CD4-positive, alpha-beta T cell treated with Interleukin-17A for 4 hours (primary cell): ENCODE results near the gene EIF1AY.
"Not testable (repeated sequence)": the region's sequence is repeated elsewhere in the genome, so short reads cannot be mapped to it uniquely, and the experiment has no call there.

Experiments
- DNase-seq: peaks from one replicate; pipeline ENCODE4 v3.0.0-alpha.2; 2020; ENCODE audit warnings: mixed read lengths

Gene EIF1AY, protein sequence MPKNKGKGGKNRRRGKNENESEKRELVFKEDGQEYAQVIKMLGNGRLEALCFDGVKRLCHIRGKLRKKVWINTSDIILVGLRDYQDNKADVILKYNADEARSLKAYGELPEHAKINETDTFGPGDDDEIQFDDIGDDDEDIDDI

DNA sequence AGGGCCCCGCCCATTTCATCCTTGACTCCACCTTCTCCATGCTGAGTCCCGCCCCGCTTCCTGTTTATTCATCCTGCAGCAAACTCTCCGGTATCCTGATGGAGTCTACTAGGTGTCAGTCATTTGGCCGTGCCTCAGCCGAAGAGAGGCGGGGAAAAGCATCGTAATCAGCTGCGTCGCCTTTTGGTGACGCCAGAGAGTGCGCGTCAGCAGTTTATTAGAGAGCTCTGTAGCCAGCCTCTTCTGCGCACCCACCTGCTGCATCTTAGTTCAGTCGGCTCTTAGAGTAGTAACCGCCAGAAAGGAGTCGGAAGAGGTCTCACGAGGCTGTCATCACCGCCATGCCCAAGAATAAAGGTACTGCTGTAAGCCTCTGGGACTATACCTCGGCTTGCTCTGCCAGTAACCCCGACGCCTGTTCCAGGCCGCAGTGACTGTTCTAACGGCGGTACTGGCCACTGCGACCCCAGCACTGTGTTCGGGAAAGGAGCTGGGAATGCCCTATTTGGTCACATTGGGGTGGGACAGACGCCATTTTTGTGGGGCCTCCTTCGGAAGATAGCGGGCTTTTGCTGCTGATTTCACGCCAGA, at the start of gene EIF1AY:
Gene EIF1AY, plus strand, starts transcription at position 246 of the 591 bp plus-strand sequence. Its CDS starts 96 bp downstream, at position 342.
- no peak for DNase-seq

DNA sequence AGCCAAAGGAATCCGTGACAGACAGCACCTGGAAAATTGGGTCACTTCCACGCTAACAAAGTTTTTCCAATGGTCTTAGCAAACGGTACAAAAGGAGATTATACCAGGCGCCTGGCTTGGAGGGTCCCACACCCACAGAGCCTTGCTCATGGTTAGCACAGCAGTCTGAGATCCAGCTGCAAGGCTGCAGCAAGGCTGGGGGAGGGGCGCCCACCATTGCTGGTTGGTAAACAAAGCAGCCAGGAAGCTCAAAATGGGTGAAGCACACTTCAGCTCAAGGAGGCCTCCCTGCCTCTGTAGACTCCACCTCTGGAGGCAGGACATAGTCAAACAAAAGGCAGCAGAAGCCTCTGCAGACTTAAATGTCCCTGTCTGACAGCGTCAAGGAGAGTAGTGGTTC, 47.1 kb upstream of the EIF1AY start:
- no peak for DNase-seq

DNA sequence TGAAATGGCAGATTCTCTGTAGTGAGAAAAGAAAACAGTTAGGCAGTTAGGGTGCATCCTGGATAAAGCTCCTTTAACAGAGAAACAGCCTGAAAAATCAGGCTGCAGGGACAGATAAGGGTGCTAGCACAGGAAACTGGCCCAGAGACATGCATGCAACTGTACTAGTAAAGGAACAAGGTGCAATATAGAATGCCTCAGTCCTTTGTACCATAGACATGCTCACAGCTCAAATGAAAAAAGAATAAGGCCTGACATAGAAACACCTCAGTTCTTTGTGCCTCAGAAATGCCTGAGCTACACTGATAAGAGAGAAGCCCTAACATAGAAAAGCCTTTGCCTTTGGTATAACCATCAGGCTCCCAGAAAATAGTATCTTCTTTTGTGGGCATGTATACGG, 37.4 kb upstream of the EIF1AY start:
- DNase-seq: no peak

DNA sequence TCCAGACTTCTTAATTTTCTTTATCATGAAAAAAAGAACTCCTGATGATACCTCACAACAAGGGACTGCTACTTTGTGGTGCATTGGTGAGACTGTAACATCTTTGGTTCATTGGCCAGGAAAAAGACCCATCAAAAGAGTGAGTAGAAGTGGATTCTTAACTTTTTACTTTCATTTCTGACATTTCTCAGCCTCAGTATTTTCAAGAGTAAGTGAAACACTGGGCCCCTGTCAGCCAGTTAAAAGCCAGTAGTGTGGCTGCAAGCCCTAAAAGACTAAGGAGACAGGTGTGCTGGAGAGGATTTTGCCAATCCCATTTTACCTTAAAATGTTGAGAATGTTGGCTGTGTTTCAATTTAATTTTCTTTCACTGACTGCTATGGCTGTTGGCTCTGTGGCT, 36.6 kb upstream of the EIF1AY start:
- no peak for DNase-seq

DNA sequence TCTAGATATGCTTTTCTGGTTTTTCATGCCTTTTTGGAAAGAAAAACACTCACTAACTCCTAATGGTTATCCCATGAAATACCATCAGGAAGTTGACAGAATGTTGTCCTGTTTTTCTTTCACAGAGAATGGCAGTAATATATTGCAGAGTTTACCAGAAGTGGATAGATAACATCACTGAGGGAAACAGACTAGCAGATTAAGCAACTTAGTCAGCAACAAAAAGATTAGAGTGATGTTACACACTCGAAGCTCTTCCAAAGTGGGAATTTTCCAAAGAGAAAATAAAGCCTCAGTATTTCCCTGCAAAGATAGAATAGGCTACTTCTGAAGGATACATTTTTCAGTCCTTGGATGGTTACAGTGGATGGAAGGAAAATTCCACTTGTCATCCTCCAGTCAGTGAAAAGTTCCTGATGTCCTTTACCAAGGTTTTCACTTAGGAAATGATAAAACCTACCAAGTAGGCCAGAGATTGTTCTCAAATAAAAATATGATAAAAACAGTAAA, 31.1 kb upstream of the EIF1AY start:
- no peak for DNase-seq

DNA sequence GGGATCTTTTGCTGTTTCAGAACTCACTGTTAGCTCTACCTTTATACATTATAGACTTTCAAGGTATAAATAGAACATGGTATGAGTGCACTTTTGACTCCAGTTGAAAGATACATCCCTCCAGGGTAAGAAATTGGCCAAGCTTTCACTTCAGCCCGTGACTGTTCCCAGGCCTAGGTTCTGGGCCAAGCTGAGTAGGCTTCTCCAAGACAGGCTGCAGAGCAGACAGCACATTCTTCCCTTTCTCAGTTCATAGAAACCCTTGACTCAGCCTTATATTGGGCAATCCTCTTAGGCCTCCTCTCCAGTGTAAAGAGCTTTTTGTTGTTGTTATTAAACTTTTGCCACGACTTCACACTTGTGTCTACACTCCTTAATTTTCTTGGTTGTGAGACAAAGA, 29.5 kb upstream of the EIF1AY start:
- no peak for DNase-seq

DNA sequence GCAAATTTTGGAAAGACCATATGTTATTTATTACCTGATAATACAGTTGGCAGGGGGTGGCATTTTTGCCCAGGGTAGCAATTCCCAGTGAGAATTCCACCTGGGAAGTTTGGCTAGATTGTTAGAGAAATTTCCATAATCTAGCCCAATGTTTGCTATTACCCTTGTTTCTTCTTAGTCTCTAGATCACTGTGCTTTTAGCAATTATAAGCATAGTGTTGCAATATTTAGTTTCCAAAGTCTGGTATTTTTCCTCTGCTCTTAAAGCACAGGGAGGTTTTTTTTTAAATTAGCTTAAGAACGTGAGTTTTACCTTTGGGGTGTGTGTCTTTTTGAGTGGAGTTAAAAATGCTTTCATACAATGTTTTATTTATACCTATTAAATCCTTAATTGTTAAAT, 26.3 kb upstream of the EIF1AY start:
- no peak for DNase-seq

DNA sequence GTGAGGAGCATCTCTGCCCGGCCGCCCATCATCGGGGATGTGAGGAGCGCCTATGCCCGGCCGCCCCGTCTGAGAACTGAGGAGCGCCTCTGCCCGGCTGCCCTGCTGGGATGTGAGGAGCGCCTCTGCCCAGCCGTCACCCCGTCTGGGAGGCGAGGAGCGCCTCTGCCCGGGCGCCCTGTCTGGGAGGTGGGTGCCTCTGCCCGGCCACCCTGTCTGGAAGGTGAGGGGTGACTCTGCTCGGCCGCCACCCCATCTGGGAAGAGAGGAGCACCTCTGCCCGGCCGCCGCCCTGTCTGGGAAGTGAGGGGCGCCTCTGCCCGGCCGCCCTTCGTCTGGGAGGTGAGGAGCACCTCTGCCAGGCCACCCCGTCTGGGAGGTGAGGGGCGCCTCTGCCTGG, 23.7 kb upstream of the EIF1AY start:
- no peak for DNase-seq

DNA sequence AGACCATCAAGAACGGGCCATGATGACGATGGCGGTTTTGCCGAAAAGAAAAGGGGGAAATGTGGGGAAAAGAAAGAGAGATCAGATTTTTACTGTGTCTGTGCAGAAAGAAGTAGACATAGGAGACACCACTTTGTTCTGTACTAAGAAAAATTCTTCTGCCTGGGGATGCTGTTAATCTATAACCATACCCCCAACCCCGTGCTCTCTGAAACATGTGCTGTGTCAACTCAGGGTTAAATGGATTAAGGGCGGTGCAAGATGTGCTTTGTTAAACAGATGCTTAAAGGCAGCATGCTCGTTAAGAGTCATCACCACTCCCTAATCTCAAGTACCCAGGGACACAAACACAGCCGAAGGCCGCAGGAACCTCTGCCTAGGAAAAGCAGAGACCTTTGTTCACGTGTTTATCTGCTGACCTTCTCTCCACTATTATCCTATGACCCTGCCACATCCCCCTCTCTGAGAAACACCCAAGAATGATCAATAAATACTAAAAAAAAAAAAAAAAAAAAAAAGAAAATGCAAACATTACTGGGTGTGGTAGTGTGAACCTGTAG, 22.7 kb upstream of the EIF1AY start:
- DNase-seq: not testable (repeated sequence)

DNA sequence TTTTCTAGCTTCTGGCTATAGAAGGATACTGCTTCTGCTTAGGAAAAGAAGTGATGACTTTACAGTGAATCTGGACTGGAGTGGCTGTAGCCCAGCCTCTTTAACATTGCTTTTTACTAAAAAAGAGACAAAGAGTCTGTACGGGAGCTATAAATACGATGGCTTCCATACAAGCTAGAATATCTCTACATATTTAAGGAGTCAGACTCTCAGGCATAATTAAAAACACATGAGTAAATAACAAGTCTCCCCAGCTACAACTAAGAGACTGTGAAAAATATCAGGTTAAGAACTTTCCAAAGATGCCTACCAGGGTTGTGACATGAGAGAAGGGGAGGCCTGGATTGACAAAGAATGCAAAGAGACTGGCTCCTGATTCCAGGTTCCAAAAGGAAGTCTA, 19.8 kb upstream of the EIF1AY start:
- DNase-seq: no peak

DNA sequence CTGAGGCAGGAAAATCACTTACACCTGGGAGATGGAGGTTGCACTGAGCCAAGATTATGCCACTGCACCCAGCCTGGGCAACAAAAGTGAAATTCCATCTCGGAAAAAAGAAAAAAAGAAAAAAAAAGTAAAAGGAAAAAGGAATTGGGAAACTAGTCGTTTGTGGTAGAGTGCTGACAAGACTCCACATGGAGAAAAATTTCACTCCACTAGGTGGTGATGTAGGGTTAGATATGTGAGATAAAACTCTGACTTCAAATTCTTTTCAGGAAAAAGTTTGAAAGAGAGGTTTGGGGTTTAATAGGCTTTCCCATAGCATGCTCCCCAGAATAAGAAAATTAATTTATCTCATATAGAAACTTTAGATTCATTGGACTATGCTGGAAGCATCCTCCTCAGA, 16.9 kb upstream of the EIF1AY start:
- no peak for DNase-seq

DNA sequence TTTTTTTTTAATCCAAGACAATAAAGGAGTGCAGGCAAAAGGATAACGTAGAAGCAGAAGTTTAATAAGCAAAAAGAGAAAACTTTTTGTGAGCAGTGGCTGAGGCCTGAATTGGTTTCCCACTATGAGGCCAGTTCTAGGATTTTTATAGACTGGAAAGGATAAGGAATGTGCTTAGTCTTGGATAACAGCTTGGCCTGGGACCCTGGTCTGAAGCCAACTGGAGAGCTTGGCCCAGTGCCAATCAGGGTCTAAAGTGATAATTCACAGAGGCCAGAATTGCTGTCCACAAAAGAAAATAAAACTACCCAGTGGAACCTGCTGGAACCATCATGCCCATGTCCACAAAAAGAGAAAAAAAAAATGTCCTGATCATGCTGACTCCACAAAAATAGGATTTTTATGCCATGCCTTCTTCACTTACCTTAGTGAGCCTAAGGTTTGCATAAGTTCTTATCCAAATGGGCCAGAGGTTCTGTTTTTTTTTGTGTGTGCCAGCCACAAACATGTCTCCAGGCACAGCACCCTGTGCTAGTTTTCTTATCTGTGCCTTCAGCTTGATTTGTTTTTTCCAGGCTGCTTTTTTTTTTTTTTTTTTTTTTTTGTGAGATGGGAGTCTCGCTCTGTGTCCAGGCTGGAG, 15.6 kb upstream of the EIF1AY start:
- no peak for DNase-seq

DNA sequence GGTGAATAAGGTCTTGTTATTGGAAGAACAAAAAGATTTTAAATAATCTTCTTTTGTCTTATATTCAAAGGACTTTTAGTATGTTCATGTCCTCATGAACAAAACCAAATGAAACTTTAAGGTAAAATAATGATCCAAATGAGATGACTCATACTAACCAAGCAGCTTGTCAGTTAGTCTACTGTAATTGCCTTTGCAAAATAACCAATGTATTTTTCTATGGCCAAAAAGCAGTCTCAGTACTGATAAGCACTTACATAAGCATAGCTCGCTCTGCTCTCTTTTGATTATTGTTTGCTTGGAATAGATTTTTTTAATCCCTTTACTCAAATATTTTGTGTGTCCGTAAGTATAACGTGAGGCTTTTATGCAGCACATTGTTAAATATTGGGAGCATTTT, 4.3 kb upstream of the EIF1AY start:
- no peak for DNase-seq

DNA sequence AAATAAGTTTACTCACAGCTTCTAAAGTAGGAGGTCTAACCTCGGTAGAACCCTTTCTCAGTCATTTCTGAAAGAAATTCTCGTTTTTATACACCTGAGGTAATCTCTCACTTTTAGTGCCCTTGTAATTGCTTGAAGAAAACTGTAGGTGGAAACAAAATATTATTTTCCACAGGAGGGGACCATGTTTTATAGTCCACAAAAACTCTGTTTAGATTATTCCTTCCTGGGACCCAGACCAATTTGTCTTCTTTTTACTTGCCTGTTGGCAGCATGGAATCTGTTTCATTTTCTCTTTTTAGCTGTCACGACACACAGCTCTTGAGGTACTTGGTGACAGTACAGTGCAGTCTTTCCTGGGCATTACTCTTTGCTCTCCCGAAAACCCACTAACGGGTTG, 930 bp downstream of the EIF1AY start:
- DNase-seq: no peak

DNA sequence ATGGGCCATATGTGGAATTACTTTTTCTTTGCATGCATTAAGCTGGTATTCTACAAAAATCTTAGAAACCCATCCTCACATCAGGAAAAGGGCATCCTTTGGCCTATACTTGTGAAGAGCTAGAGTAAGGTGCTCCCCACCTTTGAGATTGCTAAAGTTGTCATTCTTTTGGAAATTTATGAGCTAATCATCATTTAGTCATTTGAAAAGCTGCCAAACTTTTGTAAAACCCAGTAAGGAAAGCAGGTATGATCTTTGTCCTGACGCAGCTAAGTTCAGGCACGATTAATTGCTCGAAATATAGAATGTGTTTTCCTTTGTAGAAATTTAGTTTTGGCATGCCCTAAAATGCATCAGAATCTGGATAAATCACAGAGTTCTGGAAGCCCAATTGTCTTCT, 2.6 kb downstream of the EIF1AY start:
- DNase-seq: no peak

DNA sequence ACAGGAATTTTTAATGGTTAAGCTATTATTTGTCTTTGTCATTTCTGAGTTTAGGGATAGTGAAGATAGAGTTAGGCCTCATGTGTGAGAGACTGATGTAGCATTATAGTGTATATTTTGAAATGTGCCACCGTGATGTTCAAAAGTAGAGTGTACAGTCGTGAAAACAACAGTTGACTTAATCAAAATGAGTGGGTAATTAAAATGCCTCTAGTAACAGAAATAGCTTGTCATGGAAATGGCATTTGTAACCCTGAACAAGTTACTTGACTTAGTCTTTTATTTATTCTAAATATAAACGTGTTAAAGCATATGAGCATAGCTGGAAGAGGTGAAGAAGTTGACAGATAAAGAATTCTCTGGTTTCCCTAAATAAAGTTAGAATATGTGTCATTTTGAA, 6.1 kb downstream of the EIF1AY start:
- no peak for DNase-seq

DNA sequence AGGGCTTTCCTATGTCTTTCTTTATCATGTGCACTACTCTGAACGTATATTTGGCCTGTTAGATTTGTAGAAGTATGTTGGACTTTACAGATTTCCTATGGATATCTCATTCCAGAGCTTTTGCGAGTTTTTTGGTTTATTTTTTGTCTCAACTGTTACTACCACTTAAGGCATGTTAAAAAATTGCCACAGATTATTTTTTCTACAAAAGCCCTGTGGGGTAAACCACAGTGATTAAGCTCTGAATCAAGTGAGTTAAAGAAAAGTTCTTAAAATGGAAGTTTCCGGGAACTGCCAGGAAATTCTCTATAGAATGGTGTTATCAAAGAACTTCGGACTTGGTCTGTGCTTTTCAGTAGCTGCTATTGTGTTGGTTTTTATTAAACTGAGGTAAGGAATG, 10.6 kb downstream of the EIF1AY start:
- DNase-seq: no peak
